ENCODE measurements around the gene PRR29.

PRR29 gene

DNA sequence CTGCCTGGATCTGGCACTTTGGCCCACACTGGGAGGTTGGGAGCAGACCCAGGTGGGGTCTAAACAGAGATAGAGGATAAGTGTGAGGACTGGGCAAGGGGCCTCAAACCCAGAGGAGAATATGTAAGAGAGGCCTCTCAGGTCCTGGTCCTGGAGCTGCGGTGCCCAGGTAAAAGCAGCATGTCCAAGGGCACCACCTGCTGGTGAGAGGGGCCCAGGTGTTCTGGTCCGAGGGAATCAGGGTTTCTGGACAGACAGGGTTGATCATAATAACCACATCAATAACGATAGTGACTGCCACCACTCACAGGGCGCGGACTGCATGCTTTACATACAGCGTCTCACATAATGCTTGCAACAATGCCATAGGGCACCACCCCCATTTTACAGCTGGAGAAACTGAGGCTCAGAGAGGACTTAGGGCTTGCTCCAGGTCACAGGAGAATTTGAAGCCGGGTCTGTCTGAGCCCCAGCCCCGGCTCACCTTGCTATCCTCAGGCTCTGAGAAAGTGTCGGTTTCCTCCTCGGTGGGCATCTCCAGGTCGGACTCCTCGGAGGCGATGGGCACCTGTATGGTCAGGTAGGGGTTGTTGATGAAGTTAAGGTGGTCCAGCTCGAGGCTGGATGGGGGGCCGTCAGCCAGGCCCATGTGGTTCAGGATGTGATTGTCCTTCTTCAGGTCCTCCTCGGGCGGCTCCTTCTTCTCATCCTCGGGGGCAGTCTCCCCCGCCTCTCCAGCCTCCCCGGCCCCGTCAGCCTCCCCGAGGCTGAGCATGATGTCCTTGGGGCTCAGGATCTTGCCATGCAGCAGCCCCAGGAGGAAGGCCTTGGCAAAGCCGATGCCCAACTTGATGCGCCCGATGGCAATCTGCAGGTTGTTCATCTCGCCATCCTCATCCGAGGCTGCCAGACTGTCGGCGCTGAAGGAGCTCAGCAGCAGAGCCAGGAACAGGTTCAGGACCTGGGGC, 46.9 kb upstream of the PRR29 start:
- no peak overlapping the region for H3K4me3 ChIP-seq (ENCODE audit: low read length)
- H3K79me2 ChIP-seq (ENCODE audit: control insufficient read depth, low read length): no peaks in the 10 kb centered on the region
- peaks cover 5% of the 10 kb centered on the region; the same call in 1 of the 2 replicates for H3F3A ChIP-seq (ENCODE audit: control insufficient read depth, insufficient read depth)
- H3K27me3 ChIP-seq (ENCODE audit: control insufficient read depth, low read length): peaks cover 3% of the 10 kb centered on the region; the same call in 1 of the 2 replicates
- H3K36me3 ChIP-seq (ENCODE audit: control insufficient read depth, low read length): no peaks in the 10 kb centered on the region
- no peaks in the 10 kb centered on the region for H3K9me3 ChIP-seq (ENCODE audit: control insufficient read depth, insufficient read depth, low read length)
- H3K4me2 ChIP-seq (ENCODE audit: low read length): no peak overlapping the region
- no peak overlapping the region for H3K27ac ChIP-seq (ENCODE audit: low read depth, low read length)
- TF ChIP-seq CTCF (IDR thresholded peaks at IDR 0.05; ENCODE audit: low read depth, low read length, poor library complexity, severe bottlenecking) (peak; percentile 77), EZH2phosphoT487 (IDR thresholded peaks at IDR 0.05; ENCODE audit: borderline replicate concordance, low read length) (no peak)
- H3K9me2 ChIP-seq (replicated peaks; ENCODE audit: control insufficient read depth, low read length): no peaks in the 10 kb centered on the region
- H4K20me1 ChIP-seq (ENCODE audit: control insufficient read depth, insufficient read depth, low read depth, low read length): no peaks in the 10 kb centered on the region
- H3K4me1 ChIP-seq (ENCODE audit: control insufficient read depth, low read length): peaks cover 29% of the 10 kb centered on the region

DNA sequence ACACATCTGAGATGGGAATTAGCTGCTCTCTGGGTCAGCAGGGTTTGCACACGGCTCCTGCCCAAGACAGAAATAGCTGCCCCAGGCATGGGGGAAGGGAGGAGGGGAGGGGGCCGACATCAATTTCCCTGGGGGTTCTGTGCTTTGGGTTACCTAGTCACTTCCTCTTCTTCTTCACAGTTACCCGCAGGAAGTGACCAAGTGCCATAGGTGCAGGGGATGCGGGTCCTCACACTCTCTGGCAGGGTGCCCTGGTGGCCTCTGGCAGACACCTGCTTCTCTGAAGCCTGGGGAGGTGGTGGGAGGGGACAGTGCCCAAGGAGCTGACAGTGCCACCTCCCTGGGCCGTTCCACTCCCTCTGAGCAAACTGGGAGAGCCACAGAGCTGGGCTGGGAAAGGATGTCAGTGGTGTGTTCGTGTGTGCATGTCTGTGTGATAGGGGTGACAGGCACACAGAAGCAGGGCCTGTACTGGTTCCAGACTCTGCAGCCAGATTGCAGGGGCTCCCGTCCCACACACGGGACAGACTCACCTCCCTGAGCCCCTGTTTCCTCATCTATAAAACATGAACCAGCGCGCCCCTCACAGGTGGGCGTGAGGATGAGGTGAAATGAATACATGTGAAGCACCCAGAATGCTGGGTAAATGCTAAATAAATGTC, 43.6 kb upstream of the PRR29 start:
- peaks cover 19% of the 10 kb centered on the region for H3K4me1 ChIP-seq (ENCODE audit: control insufficient read depth, low read length)
- H3K36me3 ChIP-seq (ENCODE audit: control insufficient read depth, low read length): no peaks in the 10 kb centered on the region
- H4K20me1 ChIP-seq (ENCODE audit: control insufficient read depth, insufficient read depth, low read depth, low read length): no peaks in the 10 kb centered on the region
- TF ChIP-seq EZH2phosphoT487 (IDR thresholded peaks at IDR 0.05; ENCODE audit: borderline replicate concordance, low read length) (no peak), CTCF (IDR thresholded peaks at IDR 0.05; ENCODE audit: low read depth, low read length, poor library complexity, severe bottlenecking) (peak; percentile 54)
- H3K9me3 ChIP-seq (ENCODE audit: control insufficient read depth, insufficient read depth, low read length): no peaks in the 10 kb centered on the region
- H3K4me2 ChIP-seq (ENCODE audit: low read length): peak overlapping the region; percentile 74
- no peaks in the 10 kb centered on the region for H3K79me2 ChIP-seq (ENCODE audit: control insufficient read depth, low read length)
- peaks cover 5% of the 10 kb centered on the region; the same call in 1 of the 2 replicates for H3F3A ChIP-seq (ENCODE audit: control insufficient read depth, insufficient read depth)
- peaks cover 3% of the 10 kb centered on the region; the same call in 1 of the 2 replicates for H3K27me3 ChIP-seq (ENCODE audit: control insufficient read depth, low read length)
- H3K9me2 ChIP-seq (replicated peaks; ENCODE audit: control insufficient read depth, low read length): no peaks in the 10 kb centered on the region
- peak overlapping the region; percentile 35; the same call in 1 of the 2 replicates for H3K27ac ChIP-seq (ENCODE audit: low read depth, low read length)
- peak overlapping the region; percentile 49 for H3K4me3 ChIP-seq (ENCODE audit: low read length)

- H3K9me3 ChIP-seq (ENCODE audit: control insufficient read depth, insufficient read depth, low read length): no peaks in the 10 kb centered on the region
- no peaks in the 10 kb centered on the region for H3K36me3 ChIP-seq (ENCODE audit: control insufficient read depth, low read length)
- no peak overlapping the region for H3K4me3 ChIP-seq (ENCODE audit: low read length)
- 0 out of 2 replicates have a peak overlapping the region, but pooled peaks have one; percentile 74 for H3K4me2 ChIP-seq (ENCODE audit: low read length)
- peaks cover 19% of the 10 kb centered on the region for H3K4me1 ChIP-seq (ENCODE audit: control insufficient read depth, low read length)
- H3K27ac ChIP-seq (ENCODE audit: low read depth, low read length): no peak overlapping the region
- H3K9me2 ChIP-seq (replicated peaks; ENCODE audit: control insufficient read depth, low read length): no peaks in the 10 kb centered on the region
- TF ChIP-seq EZH2phosphoT487 (IDR thresholded peaks at IDR 0.05; ENCODE audit: borderline replicate concordance, low read length) (no peak), CTCF (IDR thresholded peaks at IDR 0.05; ENCODE audit: low read depth, low read length, poor library complexity, severe bottlenecking) (no peak)
- H3K79me2 ChIP-seq (ENCODE audit: control insufficient read depth, low read length): no peaks in the 10 kb centered on the region
- H4K20me1 ChIP-seq (ENCODE audit: control insufficient read depth, insufficient read depth, low read depth, low read length): no peaks in the 10 kb centered on the region
- H3K27me3 ChIP-seq (ENCODE audit: control insufficient read depth, low read length): peaks cover 3% of the 10 kb centered on the region; the same call in 1 of the 2 replicates
- H3F3A ChIP-seq (ENCODE audit: control insufficient read depth, insufficient read depth): peaks cover 5% of the 10 kb centered on the region; the same call in 1 of the 2 replicates
Measured at GRCh38 chr17:63955232-63955631, 42.9 kb upstream of the PRR29 start.
